GM12878 (cell line): Measurements from ENCODE around the gene ING4. TPM values are rescaled to one million over a fixed set of nuclear protein-coding genes. Genes with fewer than 3 reads are reported as not detected.

Source experiments
- ATAC-seq: fragments of 200-7000 bp; cut with Tn5 transposase; 3 replicates; pipeline ENCODE4 v1.9.1; 2020; ENCODE audit warnings: mild to moderate bottlenecking, moderate library complexity
- BruUV-seq: library from RNA; stranded (reverse); fragments of 400-500 nt; replicated peaks from 2 replicates; lab custom pipeline; 2021; lab: Mats Ljungman, UMichigan
- CTCF ChIA-PET: fragments of 300-600 bp; sonication (Branson Sonifier 250); formaldehyde crosslinking; extraction: SDS; loops from one replicate; lab custom pipeline; 2021; ENCODE audit warnings: inconsistent platforms; lab: Yijun Ruan, JAX
- POLR2A ChIA-PET: fragments of 350-600 bp; formaldehyde crosslinking; extraction: SDS; loops from one replicate; lab custom pipeline; 2021; ENCODE audit warnings: inconsistent platforms; lab: Charles Lee
- RAD21 ChIA-PET: fragments of 300-600 bp; sonication (Branson Sonifier 250); formaldehyde crosslinking; loops from one replicate; lab custom pipeline; 2023; ENCODE audit warnings: antibody characterized with exemption; ENCODE audit not compliant: unreplicated experiment; lab: Charles Lee
- SMC1A ChIA-PET: fragments of 300-600 bp; sonication (Branson Sonifier 250); formaldehyde crosslinking; loops from one replicate; lab custom pipeline; 2023; ENCODE audit not compliant: unreplicated experiment, uncharacterized antibody; lab: Charles Lee
- DNase-seq: peaks from one replicate; pipeline ENCODE4 v3.0.0-alpha.2; 2011; ENCODE audit warnings: low read depth, low spot score
- FAIRE-seq: peaks from 3 replicates; lab custom pipeline; 2011; peaks lifted over from hg19 to GRCh38; lab: Jason Lieb, UNC
- H2AFZ ChIP-seq: 2 replicates; pipeline ENCODE4 v1.6.0; 2011; ENCODE audit warnings: low read depth, low read length, control low read depth; ENCODE audit not compliant: control insufficient read depth
- H3K27ac ChIP-seq: 2 replicates; pipeline ENCODE4 v1.5.1; 2011; ENCODE audit warnings: control low read depth; ENCODE audit not compliant: control insufficient read depth, insufficient read depth
- H3K27me3 ChIP-seq, 2 experiments: replicated peaks in 1 of 2; 2 replicates each; pipeline versions ENCODE4 v1.6.0 to v1.6.1; 2011; ENCODE audit warnings: low read length in 1 of 2; ENCODE audit not compliant: control insufficient read depth in 2 of 2, insufficient read depth in 2 of 2
- H3K36me3 ChIP-seq, 2 experiments: 2 replicates each; pipeline ENCODE4 v1.5.1; 2011; ENCODE audit warnings: low read length in 1 of 2; ENCODE audit not compliant: control insufficient read depth in 2 of 2, insufficient read depth in 2 of 2
- H3K4me1 ChIP-seq: 2 replicates; pipeline ENCODE4 v1.6.1; 2011; ENCODE audit warnings: mild to moderate bottlenecking, low read length, moderate library complexity, mixed read lengths; ENCODE audit not compliant: control insufficient read depth, insufficient read depth
- H3K4me2 ChIP-seq: 2 replicates; pipeline ENCODE4 v1.6.0; 2011; ENCODE audit warnings: control low read depth; ENCODE audit not compliant: control insufficient read depth, insufficient read depth
- H3K4me3 ChIP-seq: fragments of 200-600 bp; sonication (generic); 2 replicates; pipeline ENCODE4 v1.5.1; 2016
- H3K79me2 ChIP-seq: 2 replicates; pipeline ENCODE4 v1.6.0; 2011; ENCODE audit warnings: low read length; ENCODE audit not compliant: control insufficient read depth, insufficient read depth
- H3K9ac ChIP-seq: 2 replicates; pipeline ENCODE4 v1.8.0; 2011; ENCODE audit warnings: low read length, control low read depth, mixed read lengths; ENCODE audit not compliant: control insufficient read depth, insufficient read depth
- H3K9me3 ChIP-seq: replicated peaks from 3 replicates; pipeline ENCODE4 v1.5.1; 2011; ENCODE audit warnings: mild to moderate bottlenecking, low read length; ENCODE audit not compliant: control insufficient read depth, insufficient read depth
- H4K20me1 ChIP-seq: 2 replicates; pipeline ENCODE4 v1.6.0; 2011; ENCODE audit not compliant: control insufficient read depth, insufficient read depth
- EED ChIP-seq: sonication (generic); IDR thresholded peaks from 2 replicates; pipeline ENCODE4 v1.6.1; 2016; ENCODE audit warnings: antibody characterized with exemption, low read depth
- EZH2 ChIP-seq: IDR thresholded peaks from 2 replicates; pipeline ENCODE4 v1.6.1; 2012; ENCODE audit warnings: low read depth, mild to moderate bottlenecking, control low read depth, inconsistent platforms, low read length, borderline replicate concordance; ENCODE audit not compliant: control insufficient read depth
- FOS ChIP-seq: IDR thresholded peaks from 3 replicates; pipeline ENCODE4 v1.6.1; 2011; ENCODE audit warnings: borderline replicate concordance; ENCODE audit not compliant: insufficient read length; ENCODE audit errors: extremely low read depth
- FOXM1 ChIP-seq: IDR thresholded peaks from 2 replicates; pipeline ENCODE4 v1.6.1; 2012; ENCODE audit warnings: low read depth, mild to moderate bottlenecking, inconsistent platforms, low read length, moderate library complexity
- HCFC1 ChIP-seq: fragments of 150-350 bp; IDR thresholded peaks from 2 replicates; pipeline ENCODE4 v1.6.1; 2014; ENCODE audit warnings: low read length
- HDGF ChIP-seq: fragments of 450-650 bp; IDR thresholded peaks from 2 replicates; pipeline ENCODE4 v1.6.1; 2016; ENCODE audit warnings: antibody characterized with exemption
- IKZF1 ChIP-seq: fragments of 450-650 bp; conservative IDR thresholded peaks from 2 replicates; pipeline ENCODE4 v1.6.1; 2017; ENCODE audit warnings: antibody characterized with exemption, mild to moderate bottlenecking
- IKZF2 ChIP-seq, 2 experiments: fragments of 450-650 bp; IDR thresholded peaks; 2 replicates each; pipeline ENCODE4 v1.6.1; 2017; ENCODE audit warnings: mild to moderate bottlenecking in 2 of 2, moderate library complexity in 2 of 2
- LARP7 ChIP-seq: fragments of 450-650 bp; IDR thresholded peaks from 2 replicates; pipeline ENCODE4 v1.6.1; 2017; ENCODE audit warnings: mild to moderate bottlenecking
- NFIC ChIP-seq: IDR thresholded peaks from 2 replicates; pipeline ENCODE4 v1.6.1; 2012; ENCODE audit warnings: low read depth, mild to moderate bottlenecking, inconsistent platforms, low read length, moderate library complexity
- NFXL1 ChIP-seq: fragments of 450-650 bp; IDR thresholded peaks from 2 replicates; pipeline ENCODE4 v1.6.1; 2017; ENCODE audit warnings: antibody characterized with exemption, mild to moderate bottlenecking, borderline replicate concordance
- NFYA ChIP-seq: IDR thresholded peaks from 2 replicates; pipeline ENCODE4 v1.6.1; 2011; ENCODE audit warnings: low read depth, mild to moderate bottlenecking, low read length, improper control_type of control experiment, borderline replicate concordance
- NR2C1 ChIP-seq: fragments of 450-650 bp; IDR thresholded peaks from 2 replicates; pipeline ENCODE4 v1.6.1; 2017; ENCODE audit warnings: antibody characterized with exemption, mild to moderate bottlenecking, moderate library complexity
- PAX5 ChIP-seq: IDR thresholded peaks from 2 replicates; pipeline ENCODE4 v1.6.1; 2011; ENCODE audit warnings: low read depth, low read length, borderline replicate concordance
- POLR2A ChIP-seq: IDR thresholded peaks from 2 replicates; pipeline ENCODE4 v1.6.1; 2011; ENCODE audit warnings: low read depth, mild to moderate bottlenecking, low read length
- SP1 ChIP-seq: IDR thresholded peaks from one replicate; pipeline ENCODE4 v1.6.1; 2011; ENCODE audit warnings: low read depth, low read length
- ZNF274 ChIP-seq: IDR thresholded peaks from one replicate; pipeline ENCODE4 v1.8.0; 2011; ENCODE audit not compliant: insufficient read length, insufficient read depth
- ZNF622 ChIP-seq: fragments of 450-650 bp; IDR thresholded peaks from 2 replicates; pipeline ENCODE4 v1.6.1; 2017; ENCODE audit warnings: mild to moderate bottlenecking, inconsistent platforms
- WGBS: methylation state at CpG from one replicate; pipeline ENCODE4 v1.1.6; 2016; ENCODE audit warnings: low lambda C conversion rate; ENCODE audit not compliant: insufficient replicate concordance, insufficient coverage; ENCODE audit errors: missing lambda C conversion rate; 5-methylcytosine and 5-hydroxymethylcytosine counted together
- in situ Hi-C: fragments of 300-500 bp; cut with MboI; formaldehyde crosslinking; loops from 9 replicates; pipeline ENCODE4 v1.14.3; 2018; ENCODE audit warnings: mixed read lengths
- intact Hi-C: fragments of 100-400 bp; cut with micrococcal nuclease; formaldehyde crosslinking; loops from one replicate; pipeline ENCODE4 v1.14.2; 2022; ENCODE audit not compliant: unreplicated experiment
- polyA plus RNA-seq, 11 experiments: library from polyadenylated mRNA; depleted of rRNA in 4 of 11; unstranded in 6 of 11; stranded (reverse) in 5 of 11; fragments of >200 nt; fragmentation: Nextera tagmentation in 4 of 11; fragmentation: Illumina TruSeq in 1 of 11; extraction: Ambion mirVana in 4 of 11; extraction: Trizol in 1 of 11; gene quantifications; 1 replicate in 1 of 11; 2 replicates in 10 of 11; pipeline versions ENCODE4 v1.2.1 to v1.2.3, GENCODE V29; 2011 to 2016; ENCODE audit warnings: inconsistent platforms in 2 of 11, missing spikeins in 2 of 11, low read depth in 1 of 11
- total RNA-seq, 4 experiments: library from RNA; depleted of rRNA in 3 of 4; stranded (reverse); fragments of >200 nt in 3 of 4; fragmentation: Illumina TruSeq in 1 of 4; extraction: Trizol in 1 of 4; gene quantifications; 2 replicates each; pipeline versions ENCODE4 v1.2.1 to v1.2.3, GENCODE V29; 2013 to 2021
- TF ChIP-seq, protein P1 (sequence below): fragments of 150-350 bp; IDR thresholded peaks from 2 replicates; pipeline ENCODE4 v1.6.1; 2016; ENCODE audit warnings: low read depth, low read length
- TF ChIP-seq, protein P2 (sequence below): fragments of 450-650 bp; IDR thresholded peaks from 2 replicates; pipeline ENCODE4 v1.6.1; 2017; ENCODE audit warnings: low read depth, mild to moderate bottlenecking, moderate library complexity

The ING4 gene
- total and polyA plus RNA-seq, 10 of the 15 experiments (the other 5 are each of a cell fraction or from before 2014, with no cell fraction given): 7.2 to 53.9 (median 21.8) TPM

DNA sequence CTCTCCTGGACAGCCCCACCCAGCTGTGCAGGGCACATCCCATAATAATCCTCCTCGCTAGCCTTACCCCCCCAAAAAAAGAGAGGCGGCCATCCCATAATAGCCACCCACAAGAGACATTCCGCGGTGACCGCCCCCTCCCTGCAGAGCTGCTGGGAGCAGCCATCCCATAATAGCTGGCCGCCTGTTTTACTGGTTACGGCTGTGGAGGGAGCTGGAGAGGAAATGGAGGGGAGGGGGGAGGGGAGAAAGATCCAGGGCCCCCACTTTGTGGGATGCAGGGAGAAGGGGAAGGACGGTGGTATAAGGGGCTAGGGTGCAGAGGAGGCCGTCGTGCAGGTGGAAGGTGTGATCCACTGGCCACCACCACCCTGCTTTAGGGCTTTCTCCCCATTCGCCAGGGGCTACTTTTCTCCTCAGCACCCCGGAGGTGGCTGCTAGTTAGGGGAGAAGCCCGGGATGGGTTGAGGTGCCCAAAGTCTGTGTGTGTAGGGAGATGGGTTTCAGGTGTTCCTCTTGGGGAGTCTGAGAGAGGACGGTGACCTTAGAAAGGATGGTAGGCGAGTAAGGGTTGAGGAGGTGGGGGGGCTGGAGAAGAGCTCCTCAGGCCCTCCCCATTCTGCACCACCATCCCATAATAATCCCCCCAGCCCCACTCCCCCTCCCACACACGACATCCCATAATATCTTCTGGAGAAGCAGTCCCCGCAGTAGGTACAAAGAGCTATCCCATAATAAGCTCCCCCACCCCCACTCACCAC, 49.7 kb downstream of the ING4 start:
- Histone ChIP-seq H3K36me3 (no peaks in the 10 kb centered on the region), H3K4me3 (no peak overlapping the region), H2AFZ (peak overlapping the region; percentile 76), H3K4me2 (peak overlapping the region; percentile 75), H3K4me1 (peaks cover 32% of the 10 kb centered on the region), H3K9me3 (no peaks in the 10 kb centered on the region), H3K27ac (peak overlapping the region; percentile 75), H4K20me1 (no peaks in the 10 kb centered on the region), H3K27me3 (no peaks in the 10 kb centered on the region), H3K9ac (peak overlapping the region; percentile 47), H3K79me2 (no peaks in the 10 kb centered on the region)
- intact Hi-C loops: loop anchor here (1.0 kb wide), 1 partner anchor 76 kb away; the partner anchor contains the start of gene ZNF384
- in situ Hi-C loops: no loop called here
- ChIA-PET CTCF (interaction anchor here (0.6 to 3.9 kb wide), 14 partner anchors 9 to 283 kb away, joined by 3 to 21 read pairs (median 4); partner anchors contain the start of genes COPS7A and ZNF384), RAD21 (interaction anchor here (0.6 to 2.6 kb wide), 13 partner anchors 9 to 148 kb away, joined by 3 to 13 read pairs (median 5); partner anchors contain the start of genes LPAR5, MLF2 and ZNF384), POLR2A (interaction anchor here (0.6 to 2.5 kb wide), 19 partner anchors 8 to 258 kb away, joined by 3 to 13 read pairs (median 5); partner anchors contain the start of genes CDCA3, LPAR5, PTMS and USP5), SMC1A (interaction anchor here (0.6 to 3.7 kb wide), 12 partner anchors 9 to 1334 kb away, joined by 3 to 13 read pairs (median 4); no protein-coding TSS in a partner anchor)
- FAIRE-seq (no peak), ATAC-seq (peak; percentile 19), DNase-seq (no peak)
- 19% methylated on average over 17 of the region's 17 CpGs for WGBS
- no TSS peak for BruUV-seq
- TF ChIP-seq NFIC: no peak
- TF ChIP-seq, protein P1, sequence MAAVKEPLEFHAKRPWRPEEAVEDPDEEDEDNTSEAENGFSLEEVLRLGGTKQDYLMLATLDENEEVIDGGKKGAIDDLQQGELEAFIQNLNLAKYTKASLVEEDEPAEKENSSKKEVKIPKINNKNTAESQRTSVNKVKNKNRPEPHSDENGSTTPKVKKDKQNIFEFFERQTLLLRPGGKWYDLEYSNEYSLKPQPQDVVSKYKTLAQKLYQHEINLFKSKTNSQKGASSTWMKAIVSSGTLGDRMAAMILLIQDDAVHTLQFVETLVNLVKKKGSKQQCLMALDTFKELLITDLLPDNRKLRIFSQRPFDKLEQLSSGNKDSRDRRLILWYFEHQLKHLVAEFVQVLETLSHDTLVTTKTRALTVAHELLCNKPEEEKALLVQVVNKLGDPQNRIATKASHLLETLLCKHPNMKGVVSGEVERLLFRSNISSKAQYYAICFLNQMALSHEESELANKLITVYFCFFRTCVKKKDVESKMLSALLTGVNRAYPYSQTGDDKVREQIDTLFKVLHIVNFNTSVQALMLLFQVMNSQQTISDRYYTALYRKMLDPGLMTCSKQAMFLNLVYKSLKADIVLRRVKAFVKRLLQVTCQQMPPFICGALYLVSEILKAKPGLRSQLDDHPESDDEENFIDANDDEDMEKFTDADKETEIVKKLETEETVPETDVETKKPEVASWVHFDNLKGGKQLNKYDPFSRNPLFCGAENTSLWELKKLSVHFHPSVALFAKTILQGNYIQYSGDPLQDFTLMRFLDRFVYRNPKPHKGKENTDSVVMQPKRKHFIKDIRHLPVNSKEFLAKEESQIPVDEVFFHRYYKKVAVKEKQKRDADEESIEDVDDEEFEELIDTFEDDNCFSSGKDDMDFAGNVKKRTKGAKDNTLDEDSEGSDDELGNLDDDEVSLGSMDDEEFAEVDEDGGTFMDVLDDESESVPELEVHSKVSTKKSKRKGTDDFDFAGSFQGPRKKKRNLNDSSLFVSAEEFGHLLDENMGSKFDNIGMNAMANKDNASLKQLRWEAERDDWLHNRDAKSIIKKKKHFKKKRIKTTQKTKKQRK: no peak
- TF ChIP-seq PAX5: no peak
- no peak for TF ChIP-seq NFYA
- no peak for TF ChIP-seq ZNF622
- TF ChIP-seq, protein P2, sequence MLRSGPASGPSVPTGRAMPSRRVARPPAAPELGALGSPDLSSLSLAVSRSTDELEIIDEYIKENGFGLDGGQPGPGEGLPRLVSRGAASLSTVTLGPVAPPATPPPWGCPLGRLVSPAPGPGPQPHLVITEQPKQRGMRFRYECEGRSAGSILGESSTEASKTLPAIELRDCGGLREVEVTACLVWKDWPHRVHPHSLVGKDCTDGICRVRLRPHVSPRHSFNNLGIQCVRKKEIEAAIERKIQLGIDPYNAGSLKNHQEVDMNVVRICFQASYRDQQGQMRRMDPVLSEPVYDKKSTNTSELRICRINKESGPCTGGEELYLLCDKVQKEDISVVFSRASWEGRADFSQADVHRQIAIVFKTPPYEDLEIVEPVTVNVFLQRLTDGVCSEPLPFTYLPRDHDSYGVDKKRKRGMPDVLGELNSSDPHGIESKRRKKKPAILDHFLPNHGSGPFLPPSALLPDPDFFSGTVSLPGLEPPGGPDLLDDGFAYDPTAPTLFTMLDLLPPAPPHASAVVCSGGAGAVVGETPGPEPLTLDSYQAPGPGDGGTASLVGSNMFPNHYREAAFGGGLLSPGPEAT: no peak; the same call in 1 of the 2 replicates
- no peak for TF ChIP-seq NFXL1
- TF ChIP-seq NR2C1: no peak
- no peak; the same call in 1 of the 2 replicates for TF ChIP-seq POLR2A
- TF ChIP-seq FOS: no peak
- TF ChIP-seq LARP7: no peak
- TF ChIP-seq ZNF274: no peak
- TF ChIP-seq SP1: no peak
- TF ChIP-seq IKZF2 (IDR thresholded peaks at IDR 0.05): peak; percentile 58 to 64; a peak in 2 of 4 replicates
- no peak for TF ChIP-seq HCFC1
- no peak for TF ChIP-seq FOXM1
- TF ChIP-seq HDGF: peak; percentile 81
- TF ChIP-seq EED: peak; percentile 56
- TF ChIP-seq IKZF1: peak; percentile 64
- TF ChIP-seq EZH2: no peak
